Liver (tissue), 9 donors: Measurements from ENCODE around the gene TRPM6. TPM values are rescaled to one million over a fixed set of nuclear protein-coding genes. Genes with fewer than 3 reads are reported as not detected.

Experiments used
- DNase-seq: peaks from one replicate; pipeline ENCODE4 v3.0.0-alpha.2; 2017; ENCODE audit warnings: low spot score
- H3K27ac ChIP-seq, 2 donors: one replicate each; pipeline ENCODE4 v1.7.0; 2013; ENCODE audit warnings: inconsistent platforms in 2 of 2, low read length in 2 of 2, control low read depth in 1 of 2, low read depth in 1 of 2, mild to moderate bottlenecking in 1 of 2
- H3K27me3 ChIP-seq, 4 donors: one replicate each; pipeline versions ENCODE4 v1.6.1 to v1.7.0; 2013; ENCODE audit warnings: low read length in 3 of 4, inconsistent platforms in 1 of 4, mild to moderate bottlenecking in 1 of 4, moderate library complexity in 1 of 4; ENCODE audit not compliant: control insufficient read depth in 4 of 4, insufficient read depth in 4 of 4
- H3K36me3 ChIP-seq, 4 donors: one replicate each; pipeline versions ENCODE4 v1.6.1 to v1.7.0; 2013; ENCODE audit warnings: low read length in 3 of 4, mild to moderate bottlenecking in 3 of 4, low read depth in 1 of 4, moderate library complexity in 1 of 4; ENCODE audit not compliant: control insufficient read depth in 4 of 4, insufficient read depth in 3 of 4
- H3K4me1 ChIP-seq, 4 donors: one replicate each; pipeline versions ENCODE4 v1.6.1 to v1.7.0; 2013; ENCODE audit warnings: low read length in 3 of 4, mild to moderate bottlenecking in 3 of 4, moderate library complexity in 1 of 4; ENCODE audit not compliant: control insufficient read depth in 4 of 4, insufficient read depth in 4 of 4
- H3K4me3 ChIP-seq, 3 donors: one replicate each; pipeline versions ENCODE4 v1.6.1 to v1.7.0; 2013; ENCODE audit warnings: low read length in 3 of 3, control low read depth in 1 of 3, low read depth in 1 of 3, mild to moderate bottlenecking in 1 of 3
- H3K9ac ChIP-seq, 2 donors: one replicate each; pipeline ENCODE4 v1.7.0; 2013; ENCODE audit warnings: low read length in 2 of 2, mild to moderate bottlenecking in 2 of 2, moderate library complexity in 2 of 2, control low read depth in 1 of 2, low read depth in 1 of 2
- H3K9me3 ChIP-seq, 4 donors: one replicate each; pipeline versions ENCODE4 v1.6.1 to v1.7.0; 2013; ENCODE audit warnings: low read length in 3 of 4; ENCODE audit not compliant: control insufficient read depth in 4 of 4
- EGR1 ChIP-seq, 2 donors: IDR thresholded peaks; 2 replicates each; pipeline ENCODE4 v1.6.1; 2016 to 2018; ENCODE audit warnings: antibody characterized with exemption in 2 of 2, low read depth in 2 of 2
- FOXA1 ChIP-seq: IDR thresholded peaks from 2 replicates; pipeline ENCODE4 v1.6.1; 2016; ENCODE audit warnings: antibody characterized with exemption
- FOXA2 ChIP-seq: IDR thresholded peaks from 2 replicates; pipeline ENCODE4 v1.6.1; 2016; ENCODE audit warnings: antibody characterized with exemption
- GABPA ChIP-seq, 2 donors: IDR thresholded peaks in 1 of 2; conservative IDR thresholded peaks in 1 of 2; 2 replicates each; pipeline ENCODE4 v1.6.1; 2016; ENCODE audit warnings: antibody characterized with exemption in 2 of 2, mild to moderate bottlenecking in 1 of 2, moderate library complexity in 1 of 2
- HNF4A ChIP-seq, 2 donors: conservative IDR thresholded peaks; 2 replicates each; pipeline ENCODE4 v1.6.1; 2016; ENCODE audit warnings: antibody characterized with exemption in 2 of 2, mild to moderate bottlenecking in 2 of 2
- JUND ChIP-seq, 2 donors: IDR thresholded peaks; 2 replicates each; pipeline ENCODE4 v1.6.1; 2016; ENCODE audit warnings: antibody characterized with exemption in 2 of 2
- RXRA ChIP-seq, 2 donors: IDR thresholded peaks; 2 replicates each; pipeline ENCODE4 v1.6.1; 2017 to 2018; ENCODE audit warnings: antibody characterized with exemption in 2 of 2, mild to moderate bottlenecking in 1 of 2
- SP1 ChIP-seq: IDR thresholded peaks from 2 replicates; pipeline ENCODE4 v1.6.1; 2018; ENCODE audit warnings: antibody characterized with exemption, mild to moderate bottlenecking
- TAF1 ChIP-seq: conservative IDR thresholded peaks from 2 replicates; pipeline ENCODE4 v1.6.1; 2016; ENCODE audit warnings: antibody characterized with exemption, mild to moderate bottlenecking
- YY1 ChIP-seq: IDR thresholded peaks from 2 replicates; pipeline ENCODE4 v1.6.1; 2016; ENCODE audit warnings: antibody characterized with exemption, mild to moderate bottlenecking
- WGBS: extraction: QIAGEN DNeasy Blood & Tissue Kit; methylation state at CpG from one replicate; pipeline ENCODE4 v1.1.7; 2013; 5-methylcytosine and 5-hydroxymethylcytosine counted together
- polyA plus RNA-seq, 2 donors: library from polyadenylated mRNA; stranded (reverse) in 1 of 2; unstranded in 1 of 2; fragments of 200-250 nt in 1 of 2; fragments of >200 nt in 1 of 2; fragmentation: Nextera tagmentation in 1 of 2; extraction: Ambion mirVana in 1 of 2; gene quantifications; one replicate each; pipeline versions ENCODE4 v1.2.1 to v1.2.3, GENCODE V29; 2013 to 2015
- total RNA-seq, 2 donors: library from RNA; depleted of rRNA; stranded (reverse); fragments of >200 nt; gene quantifications; one replicate each; pipeline ENCODE4 v1.2.3, GENCODE V29; 2014
- TF ChIP-seq, protein P1 (sequence below): IDR thresholded peaks from 2 replicates; pipeline ENCODE4 v1.6.1; 2016; ENCODE audit warnings: antibody characterized with exemption
- TF ChIP-seq, protein P2 (sequence below): fragments of 150-350 bp; IDR thresholded peaks from 2 replicates; pipeline ENCODE4 v1.5.1; 2017; ENCODE audit warnings: improper control_type of control experiment, low read depth, low read length; ENCODE audit not compliant: missing input control
- TF ChIP-seq, protein P3 (sequence below): IDR thresholded peaks from 2 replicates; pipeline ENCODE4 v1.6.1; 2016; ENCODE audit warnings: antibody characterized with exemption
- TF ChIP-seq, protein P4 (sequence below): IDR thresholded peaks from 2 replicates; pipeline ENCODE4 v1.6.1; 2016; ENCODE audit warnings: antibody characterized with exemption, mild to moderate bottlenecking
- TF ChIP-seq, protein P5 (sequence below): IDR thresholded peaks from 2 replicates; pipeline ENCODE4 v1.6.1; 2016; ENCODE audit warnings: antibody characterized with exemption
- donor health status: healthy.
- donor health status: healthy.
- donor health status: healthy.
- donor health status: healthy.
- donor health status: healthy.

The TRPM6 gene
- total and polyA plus RNA-seq, 4 donors: 0.05 to 0.67 (median 0.10) TPM

DNA sequence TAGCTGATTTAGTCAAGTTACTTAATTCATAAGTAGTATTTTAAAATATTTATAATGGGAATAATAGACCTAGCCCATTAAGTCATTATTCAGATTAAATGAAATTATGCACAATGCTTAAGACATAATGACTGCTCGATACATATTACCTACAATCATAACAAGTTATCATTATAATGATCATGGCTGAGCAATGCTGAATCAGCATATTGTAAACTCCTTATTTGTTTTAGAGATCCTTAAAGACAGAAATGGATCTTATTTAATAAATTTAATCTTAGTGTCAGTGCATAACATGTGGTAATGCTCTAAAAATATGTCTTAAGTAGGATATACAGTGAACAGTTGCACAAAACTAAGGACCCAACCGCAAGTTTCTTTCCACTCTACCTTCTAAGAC is 169.0 kb downstream of the TRPM6 start:
- Histone ChIP-seq H3K27ac (no peak overlapping the region), H3K27me3 (no peaks in the 10 kb centered on the region), H3K9ac (no peak overlapping the region), H3K9me3 (no peaks in the 10 kb centered on the region), H3K36me3 (no peaks in the 10 kb centered on the region), H3K4me3 (no peak overlapping the region), H3K4me1 (no peaks in the 10 kb centered on the region)
- DNase-seq: no peak
- WGBS: 93% methylated on average over 2 of the region's 2 CpGs
- TF ChIP-seq TAF1: no peak
- TF ChIP-seq, protein P1, sequence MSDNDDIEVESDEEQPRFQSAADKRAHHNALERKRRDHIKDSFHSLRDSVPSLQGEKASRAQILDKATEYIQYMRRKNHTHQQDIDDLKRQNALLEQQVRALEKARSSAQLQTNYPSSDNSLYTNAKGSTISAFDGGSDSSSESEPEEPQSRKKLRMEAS: no peak
- TF ChIP-seq, protein P2, sequence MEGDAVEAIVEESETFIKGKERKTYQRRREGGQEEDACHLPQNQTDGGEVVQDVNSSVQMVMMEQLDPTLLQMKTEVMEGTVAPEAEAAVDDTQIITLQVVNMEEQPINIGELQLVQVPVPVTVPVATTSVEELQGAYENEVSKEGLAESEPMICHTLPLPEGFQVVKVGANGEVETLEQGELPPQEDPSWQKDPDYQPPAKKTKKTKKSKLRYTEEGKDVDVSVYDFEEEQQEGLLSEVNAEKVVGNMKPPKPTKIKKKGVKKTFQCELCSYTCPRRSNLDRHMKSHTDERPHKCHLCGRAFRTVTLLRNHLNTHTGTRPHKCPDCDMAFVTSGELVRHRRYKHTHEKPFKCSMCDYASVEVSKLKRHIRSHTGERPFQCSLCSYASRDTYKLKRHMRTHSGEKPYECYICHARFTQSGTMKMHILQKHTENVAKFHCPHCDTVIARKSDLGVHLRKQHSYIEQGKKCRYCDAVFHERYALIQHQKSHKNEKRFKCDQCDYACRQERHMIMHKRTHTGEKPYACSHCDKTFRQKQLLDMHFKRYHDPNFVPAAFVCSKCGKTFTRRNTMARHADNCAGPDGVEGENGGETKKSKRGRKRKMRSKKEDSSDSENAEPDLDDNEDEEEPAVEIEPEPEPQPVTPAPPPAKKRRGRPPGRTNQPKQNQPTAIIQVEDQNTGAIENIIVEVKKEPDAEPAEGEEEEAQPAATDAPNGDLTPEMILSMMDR: no peak
- TF ChIP-seq SP1: no peak
- no peak for TF ChIP-seq HNF4A (conservative IDR thresholded peaks at IDR 0.05)

DNA sequence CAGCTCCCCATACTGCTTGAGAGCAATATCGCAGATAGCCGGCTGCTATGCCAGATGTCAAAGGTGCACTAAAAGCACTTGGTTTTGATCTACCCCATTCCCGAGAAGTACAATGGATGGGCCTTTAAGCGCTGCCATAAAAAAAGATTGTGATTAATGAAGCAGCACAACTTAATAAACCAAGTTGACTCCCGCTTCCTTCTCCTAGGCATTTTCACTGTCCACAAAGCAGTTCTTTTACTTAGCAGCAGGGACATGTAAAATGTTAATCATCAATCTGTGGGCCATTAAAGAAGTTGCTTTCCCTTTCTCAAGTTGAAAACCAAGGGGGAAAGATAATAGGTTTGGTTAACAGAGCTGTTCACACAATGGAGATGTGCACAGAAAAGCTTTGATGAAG is 176.4 kb downstream of the TRPM6 start:
- Histone ChIP-seq H3K27me3 (no peaks in the 10 kb centered on the region), H3K9ac (no peak overlapping the region)

DNA sequence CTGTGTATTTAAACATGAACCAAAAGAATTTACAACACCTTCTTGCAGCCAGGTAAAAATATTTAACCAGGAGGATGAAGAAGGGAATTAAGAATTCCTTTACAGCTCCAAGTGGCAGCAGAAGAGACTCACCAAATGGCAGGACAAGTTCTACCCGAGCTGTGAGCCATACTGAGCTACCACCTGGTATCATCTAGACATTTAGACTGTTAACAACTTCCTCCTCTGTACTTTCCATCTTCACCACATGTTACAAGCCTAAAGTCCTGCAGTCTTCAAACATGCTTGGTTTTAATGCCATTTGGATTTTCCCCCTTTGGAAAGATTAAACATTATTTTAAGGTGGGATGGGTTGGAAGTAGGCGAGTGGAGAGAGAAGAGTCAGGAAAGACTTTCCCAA is 190.2 kb downstream of the TRPM6 start:
- Histone ChIP-seq H3K36me3 (no peaks in the 10 kb centered on the region), H3K27me3 (peaks cover 0 to 4% (median 0%) of the 10 kb centered on the region in 4 donors), H3K4me1 (no peaks in the 10 kb centered on the region), H3K4me3 (no peak overlapping the region), H3K9me3 (no peaks in the 10 kb centered on the region), H3K9ac (no peak overlapping the region), H3K27ac (no peak overlapping the region)
- 57% methylated on average over 2 of the region's 2 CpGs for WGBS
- DNase-seq: no peak
- no peak for TF ChIP-seq RXRA (IDR thresholded peaks at IDR 0.05)
- TF ChIP-seq, protein P3, sequence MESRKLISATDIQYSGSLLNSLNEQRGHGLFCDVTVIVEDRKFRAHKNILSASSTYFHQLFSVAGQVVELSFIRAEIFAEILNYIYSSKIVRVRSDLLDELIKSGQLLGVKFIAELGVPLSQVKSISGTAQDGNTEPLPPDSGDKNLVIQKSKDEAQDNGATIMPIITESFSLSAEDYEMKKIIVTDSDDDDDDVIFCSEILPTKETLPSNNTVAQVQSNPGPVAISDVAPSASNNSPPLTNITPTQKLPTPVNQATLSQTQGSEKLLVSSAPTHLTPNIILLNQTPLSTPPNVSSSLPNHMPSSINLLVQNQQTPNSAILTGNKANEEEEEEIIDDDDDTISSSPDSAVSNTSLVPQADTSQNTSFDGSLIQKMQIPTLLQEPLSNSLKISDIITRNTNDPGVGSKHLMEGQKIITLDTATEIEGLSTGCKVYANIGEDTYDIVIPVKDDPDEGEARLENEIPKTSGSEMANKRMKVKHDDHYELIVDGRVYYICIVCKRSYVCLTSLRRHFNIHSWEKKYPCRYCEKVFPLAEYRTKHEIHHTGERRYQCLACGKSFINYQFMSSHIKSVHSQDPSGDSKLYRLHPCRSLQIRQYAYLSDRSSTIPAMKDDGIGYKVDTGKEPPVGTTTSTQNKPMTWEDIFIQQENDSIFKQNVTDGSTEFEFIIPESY: no peak
- no peak for TF ChIP-seq EGR1 (IDR thresholded peaks at IDR 0.05; ENCODE audit: low read depth in 2 of 2)
- no peak for TF ChIP-seq FOXA2
- no peak for TF ChIP-seq YY1
- TF ChIP-seq, protein P4, sequence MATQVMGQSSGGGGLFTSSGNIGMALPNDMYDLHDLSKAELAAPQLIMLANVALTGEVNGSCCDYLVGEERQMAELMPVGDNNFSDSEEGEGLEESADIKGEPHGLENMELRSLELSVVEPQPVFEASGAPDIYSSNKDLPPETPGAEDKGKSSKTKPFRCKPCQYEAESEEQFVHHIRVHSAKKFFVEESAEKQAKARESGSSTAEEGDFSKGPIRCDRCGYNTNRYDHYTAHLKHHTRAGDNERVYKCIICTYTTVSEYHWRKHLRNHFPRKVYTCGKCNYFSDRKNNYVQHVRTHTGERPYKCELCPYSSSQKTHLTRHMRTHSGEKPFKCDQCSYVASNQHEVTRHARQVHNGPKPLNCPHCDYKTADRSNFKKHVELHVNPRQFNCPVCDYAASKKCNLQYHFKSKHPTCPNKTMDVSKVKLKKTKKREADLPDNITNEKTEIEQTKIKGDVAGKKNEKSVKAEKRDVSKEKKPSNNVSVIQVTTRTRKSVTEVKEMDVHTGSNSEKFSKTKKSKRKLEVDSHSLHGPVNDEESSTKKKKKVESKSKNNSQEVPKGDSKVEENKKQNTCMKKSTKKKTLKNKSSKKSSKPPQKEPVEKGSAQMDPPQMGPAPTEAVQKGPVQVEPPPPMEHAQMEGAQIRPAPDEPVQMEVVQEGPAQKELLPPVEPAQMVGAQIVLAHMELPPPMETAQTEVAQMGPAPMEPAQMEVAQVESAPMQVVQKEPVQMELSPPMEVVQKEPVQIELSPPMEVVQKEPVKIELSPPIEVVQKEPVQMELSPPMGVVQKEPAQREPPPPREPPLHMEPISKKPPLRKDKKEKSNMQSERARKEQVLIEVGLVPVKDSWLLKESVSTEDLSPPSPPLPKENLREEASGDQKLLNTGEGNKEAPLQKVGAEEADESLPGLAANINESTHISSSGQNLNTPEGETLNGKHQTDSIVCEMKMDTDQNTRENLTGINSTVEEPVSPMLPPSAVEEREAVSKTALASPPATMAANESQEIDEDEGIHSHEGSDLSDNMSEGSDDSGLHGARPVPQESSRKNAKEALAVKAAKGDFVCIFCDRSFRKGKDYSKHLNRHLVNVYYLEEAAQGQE: no peak
- no peak for TF ChIP-seq JUND (IDR thresholded peaks at IDR 0.05)
- TF ChIP-seq HNF4A (conservative IDR thresholded peaks at IDR 0.05): no peak
- TF ChIP-seq, protein P1: no peak
- TF ChIP-seq, protein P5, sequence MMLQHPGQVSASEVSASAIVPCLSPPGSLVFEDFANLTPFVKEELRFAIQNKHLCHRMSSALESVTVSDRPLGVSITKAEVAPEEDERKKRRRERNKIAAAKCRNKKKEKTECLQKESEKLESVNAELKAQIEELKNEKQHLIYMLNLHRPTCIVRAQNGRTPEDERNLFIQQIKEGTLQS: no peak
- TF ChIP-seq, protein P2: no peak
- TF ChIP-seq FOXA1: no peak

More for the DNA sequence above, 176.4 kb downstream of the TRPM6 start:
- H3K36me3 ChIP-seq: no peaks in the 10 kb centered on the region
- no peak overlapping the region for H3K27ac ChIP-seq
- TF ChIP-seq, protein P1: no peak
- TF ChIP-seq TAF1 (no peak), SP1 (no peak), GABPA (IDR thresholded peaks at IDR 0.05 in 1 of 2, conservative IDR thresholded peaks at IDR 0.05 in 1 of 2) (no peak), FOXA1 (no peak), FOXA2 (no peak), RXRA (IDR thresholded peaks at IDR 0.05) (no peak)
- TF ChIP-seq, protein P5: no peak
- no peak overlapping the region for H3K4me3 ChIP-seq
- DNase-seq: no peak
- H3K9me3 ChIP-seq: no peaks in the 10 kb centered on the region
- no peaks in the 10 kb centered on the region for H3K4me1 ChIP-seq
- WGBS: 80% methylated on average over 5 of the region's 5 CpGs
